Hindlimb muscle (tissue), 1 donor: ENCODE measurements around the gene CCDC127. TPM values are rescaled to one million over a fixed set of nuclear protein-coding genes. Genes with fewer than 3 reads are reported as not detected.
"Not testable (repeated sequence)": the region's sequence is repeated elsewhere in the genome, so short reads cannot be mapped to it uniquely, and the experiment has no call there.

Source experiments
- DNase-seq: peaks from one replicate; pipeline ENCODE4 v3.0.0-alpha.2; 2013
- polyA plus RNA-seq: library from polyadenylated mRNA; unstranded; fragments of 120-200 nt; gene quantifications from one replicate; pipeline ENCODE4 v1.2.1, GENCODE V29; 2013; ENCODE audit not compliant: insufficient read length

Gene CCDC127
- polyA plus RNA-seq, 1 donor: 9.9 TPM

- DNase-seq: not testable (repeated sequence)
Measured at GRCh38 chr5:233426-233825, 15.5 kb upstream of the CCDC127 start.

DNA sequence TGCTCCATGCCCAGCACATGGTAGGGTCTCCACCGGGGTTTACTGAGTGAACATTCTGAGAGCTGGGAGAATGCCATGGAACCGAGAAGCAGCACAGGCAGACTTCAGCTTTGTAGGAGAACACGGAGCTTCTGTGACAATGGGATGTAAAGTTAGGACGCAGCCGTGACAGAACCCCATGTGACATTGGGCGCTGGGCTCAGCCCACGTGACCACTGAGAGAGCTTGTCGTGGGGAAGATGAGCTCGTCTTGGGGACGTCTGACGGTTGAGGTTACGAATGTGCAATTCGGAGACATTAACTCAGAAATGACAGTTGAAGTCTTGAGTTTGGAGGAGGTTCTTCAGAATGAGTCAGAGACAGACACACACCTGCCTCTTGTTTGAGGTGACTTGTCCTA is 13.7 kb upstream of the CCDC127 start:
- DNase-seq: no peak

DNA sequence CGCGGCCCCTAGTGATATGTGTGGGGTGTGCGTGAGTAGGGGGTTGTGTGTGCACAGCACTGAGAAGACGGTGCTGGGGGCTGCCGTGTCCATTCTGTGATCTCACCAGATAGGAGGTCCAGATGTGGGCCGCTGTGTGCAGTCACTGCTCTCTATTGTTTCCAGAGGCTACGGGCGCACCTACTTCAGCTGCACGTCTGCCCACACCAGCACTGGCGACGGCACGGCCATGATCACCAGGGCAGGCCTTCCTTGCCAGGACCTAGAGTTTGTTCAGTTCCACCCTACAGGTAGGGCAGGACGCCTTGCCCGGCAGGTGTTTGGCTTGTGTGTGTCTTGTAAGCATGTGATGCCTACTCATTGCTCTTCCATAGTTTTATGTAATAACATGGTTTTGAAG is 12.8 kb upstream of the CCDC127 start:
- no peak for DNase-seq

- no peak for DNase-seq
Measured at GRCh38 chr5:228886-229285, 10.9 kb upstream of the CCDC127 start.

DNA sequence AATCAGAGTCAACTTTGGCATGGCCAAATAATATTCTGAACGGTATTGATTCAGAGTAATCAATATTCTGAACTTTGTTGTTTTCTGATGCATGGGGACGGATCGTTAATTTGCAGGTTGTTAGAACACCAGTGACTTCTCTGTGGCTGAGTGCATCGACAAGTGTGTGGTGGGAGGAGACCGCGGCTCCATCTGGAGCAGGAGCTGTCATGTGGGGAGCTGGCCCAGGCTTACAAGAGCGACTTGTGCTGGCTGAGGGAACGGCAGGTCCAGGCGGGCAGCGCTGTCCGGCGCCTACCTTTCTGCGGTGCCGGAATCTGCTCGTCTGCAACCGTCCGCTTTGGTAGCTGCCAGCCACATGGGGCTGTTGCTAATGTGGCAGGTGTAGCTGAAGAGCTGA is 9.4 kb upstream of the CCDC127 start:
- not testable (repeated sequence) for DNase-seq

GRCh38 chr5:225334-225733 is 7.4 kb upstream of the CCDC127 start:
- no peak for DNase-seq

DNA sequence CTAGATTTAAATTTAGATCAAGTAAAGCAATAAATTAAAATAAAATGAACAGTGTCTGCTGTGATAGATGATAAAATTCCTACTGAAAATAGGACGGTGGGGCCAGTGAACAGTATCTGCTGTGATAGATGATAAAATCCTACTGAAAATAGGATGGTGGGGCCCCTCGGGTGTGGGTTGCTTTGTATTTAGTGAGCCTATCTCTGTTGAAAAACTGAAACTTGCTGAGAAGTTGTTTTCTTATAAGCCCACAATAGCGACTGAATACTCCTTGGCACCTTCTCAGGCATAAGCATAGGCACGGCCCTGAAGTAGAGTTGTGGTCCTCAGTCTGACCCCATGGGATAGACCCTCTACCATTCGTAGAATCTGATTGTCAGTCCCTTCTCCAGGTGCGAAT is 5.8 kb upstream of the CCDC127 start:
- no peak for DNase-seq

GRCh38 chr5:222951-223715 is 5.2 kb upstream of the CCDC127 start:
- not testable (repeated sequence) for DNase-seq

DNA sequence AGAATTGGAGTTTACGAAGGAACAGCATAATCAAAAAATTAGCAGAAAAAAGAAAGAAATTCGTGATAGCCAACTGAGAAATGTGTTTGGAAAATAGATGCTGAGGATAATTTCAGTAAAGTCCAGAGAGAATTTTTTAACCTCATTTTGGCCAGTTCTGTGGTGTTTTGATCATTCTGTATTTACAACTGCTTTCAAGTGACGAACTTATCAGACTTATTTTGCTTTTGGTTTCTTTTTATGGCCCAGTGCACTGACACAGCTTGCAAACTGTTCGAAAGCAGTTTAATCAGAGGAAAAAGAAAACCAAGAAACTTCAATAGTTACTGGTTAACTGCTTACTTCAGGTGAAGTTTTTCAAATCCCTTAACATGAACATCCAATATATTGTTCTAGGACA is 2.0 kb upstream of the CCDC127 start:
- DNase-seq: no peak

DNA sequence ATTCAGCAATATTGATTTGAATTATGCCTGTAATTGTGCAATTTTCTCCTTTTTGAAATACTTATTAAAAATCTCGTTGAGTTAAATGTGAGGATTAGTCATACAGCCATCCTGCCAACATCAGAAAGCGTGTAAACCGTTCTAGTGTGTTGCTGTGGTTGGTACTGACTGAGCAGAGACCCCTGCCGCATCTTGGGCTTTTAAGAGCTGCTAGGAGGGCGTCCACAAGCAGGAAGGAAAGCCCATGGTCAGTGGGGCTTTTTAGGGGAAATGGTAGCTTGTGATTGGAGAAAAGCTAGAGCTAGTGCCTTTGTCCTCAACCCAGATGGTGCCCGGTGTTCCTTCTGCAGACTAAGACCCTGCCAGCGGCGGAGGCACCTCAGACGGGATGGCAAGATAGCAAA is 1.5 kb upstream of the CCDC127 start:
- no peak for DNase-seq

DNA sequence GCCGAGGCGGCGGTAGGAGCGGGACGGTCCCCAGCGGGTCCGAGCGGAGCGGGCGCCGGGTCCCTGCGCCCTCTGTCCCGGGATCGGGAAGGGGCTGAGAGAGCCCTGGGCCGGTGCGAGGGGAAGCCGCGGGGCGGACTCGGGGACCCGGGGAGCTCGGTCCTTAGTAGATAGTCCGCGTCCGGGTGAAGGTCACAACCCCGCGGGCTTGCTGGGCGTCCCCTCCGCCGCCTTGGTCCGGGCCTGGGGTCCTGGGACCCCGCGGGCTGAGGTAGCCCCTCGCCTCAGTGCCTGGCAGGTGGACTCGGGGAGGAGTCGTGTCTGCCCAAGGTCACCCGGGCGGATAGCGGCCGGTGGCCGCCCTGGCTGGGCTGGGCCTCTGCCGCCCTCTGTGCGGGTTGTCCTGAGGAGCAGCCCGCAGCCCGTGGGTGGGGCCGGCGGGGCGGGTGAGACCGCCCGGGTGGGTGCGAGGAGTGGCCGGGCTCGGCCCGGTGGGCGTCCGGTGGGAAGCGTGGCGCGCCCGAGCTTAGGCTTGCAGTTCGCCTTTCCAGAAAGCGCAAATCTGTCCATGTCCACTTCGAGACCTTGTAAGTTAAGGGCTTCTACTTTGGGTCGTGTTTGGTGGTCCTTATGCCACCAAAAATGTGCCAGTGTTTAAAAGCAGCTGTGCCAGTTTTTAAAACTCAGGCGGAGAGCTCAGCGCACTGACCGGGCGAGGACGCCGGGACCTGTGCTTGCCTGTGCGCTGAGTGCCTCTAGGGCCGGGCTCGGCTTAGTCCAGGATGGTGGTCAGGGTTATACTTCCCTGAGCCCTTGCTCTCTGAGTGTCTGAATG is 721 bp upstream of the CCDC127 start:
- DNase-seq: peak; percentile 29

- not testable (repeated sequence) for DNase-seq
Measured at GRCh38 chr5:216076-216475, 1.9 kb downstream of the CCDC127 start.

GRCh38 chr5:215256-215655 is 2.7 kb downstream of the CCDC127 start:
- DNase-seq: not testable (repeated sequence)

- DNase-seq: no peak
Measured at GRCh38 chr5:213803-214395, 4.1 kb downstream of the CCDC127 start.

- no peak for DNase-seq
Measured at GRCh38 chr5:208449-209114, 9.4 kb downstream of the CCDC127 start.

DNA sequence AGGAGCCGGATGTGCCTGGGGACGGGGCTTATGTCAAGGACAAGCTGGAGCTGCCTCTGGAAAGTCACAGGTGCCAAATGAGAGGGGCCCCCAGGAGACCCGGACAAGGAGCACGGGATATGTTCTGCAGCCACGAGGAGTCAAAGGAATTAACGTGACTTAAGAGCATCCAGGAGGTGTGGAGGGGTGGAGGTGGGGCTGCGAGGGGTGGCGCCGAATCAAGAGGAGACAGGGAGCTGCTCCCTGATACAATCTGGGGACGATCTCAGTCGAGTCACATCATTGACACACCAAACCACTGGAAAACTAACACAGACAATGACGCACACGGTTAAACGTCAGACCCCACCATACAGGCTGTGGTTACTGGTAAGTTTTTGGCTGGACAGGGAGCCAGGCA is 10.4 kb downstream of the CCDC127 start:
- no peak for DNase-seq

DNA sequence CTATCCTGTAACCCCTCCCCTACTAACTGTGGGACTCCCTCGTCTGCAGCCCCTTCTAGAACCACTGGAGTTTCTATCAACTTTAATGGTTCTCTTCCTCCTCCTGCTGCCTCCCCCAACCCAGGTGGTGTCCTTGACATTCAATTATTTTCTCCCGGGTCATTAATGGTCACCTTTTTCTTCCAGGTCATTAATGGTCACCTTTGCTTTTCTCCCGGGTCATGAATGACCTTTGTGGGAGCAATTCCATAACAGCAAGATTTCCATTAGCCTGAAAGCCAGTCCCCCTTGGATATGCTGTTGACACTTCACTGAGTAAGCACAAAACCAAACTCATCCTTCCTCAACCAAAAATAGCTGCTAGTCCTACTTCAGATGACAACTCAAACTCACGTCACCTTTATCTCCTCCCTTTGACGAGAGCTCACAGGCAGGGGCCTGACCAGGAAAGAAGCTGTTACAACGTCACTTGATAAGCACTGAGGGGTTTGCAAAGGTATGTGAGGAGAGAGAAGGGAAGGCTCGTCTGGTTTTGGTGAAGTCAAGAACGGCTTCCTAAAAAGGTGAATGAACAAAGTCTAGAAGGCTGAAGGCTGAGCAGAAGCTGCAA is 10.9 kb downstream of the CCDC127 start:
- DNase-seq: no peak

GRCh38 chr5:206406-206805 is 11.5 kb downstream of the CCDC127 start:
- no peak for DNase-seq

DNA sequence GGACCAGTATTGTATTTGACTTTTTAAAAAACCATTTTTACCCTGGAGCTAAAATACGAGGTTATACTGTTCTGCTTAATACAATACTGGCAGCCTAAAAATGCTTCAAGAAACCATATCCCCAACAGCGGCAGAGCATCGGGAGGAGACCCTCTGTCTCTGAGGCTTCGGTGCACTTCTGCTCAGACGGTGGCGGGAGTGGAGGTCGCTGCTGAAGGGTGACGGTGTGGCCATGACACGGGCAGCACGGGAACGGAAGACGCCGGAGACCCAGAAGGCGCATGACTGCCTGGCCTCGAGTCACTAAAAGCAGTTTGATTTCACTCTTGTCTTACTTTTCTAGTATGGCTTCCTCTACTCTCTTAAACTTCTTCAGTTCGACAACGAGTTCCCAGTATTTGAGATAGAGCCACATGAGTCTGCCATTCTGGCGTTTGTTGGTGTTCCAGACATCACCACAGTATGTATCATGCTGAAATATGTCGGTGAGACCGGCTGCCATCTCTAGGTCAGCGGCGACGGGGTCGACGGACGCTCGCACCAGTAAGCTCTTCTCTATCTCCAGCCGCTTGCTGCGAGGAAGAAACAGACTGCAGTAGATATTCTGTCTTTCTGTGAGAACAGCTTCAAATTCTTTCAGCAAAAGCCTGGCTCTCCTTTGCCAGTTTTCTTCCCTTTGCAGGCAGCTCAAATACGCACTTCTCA is 12.8 kb downstream of the CCDC127 start:
- DNase-seq: no peak

DNA sequence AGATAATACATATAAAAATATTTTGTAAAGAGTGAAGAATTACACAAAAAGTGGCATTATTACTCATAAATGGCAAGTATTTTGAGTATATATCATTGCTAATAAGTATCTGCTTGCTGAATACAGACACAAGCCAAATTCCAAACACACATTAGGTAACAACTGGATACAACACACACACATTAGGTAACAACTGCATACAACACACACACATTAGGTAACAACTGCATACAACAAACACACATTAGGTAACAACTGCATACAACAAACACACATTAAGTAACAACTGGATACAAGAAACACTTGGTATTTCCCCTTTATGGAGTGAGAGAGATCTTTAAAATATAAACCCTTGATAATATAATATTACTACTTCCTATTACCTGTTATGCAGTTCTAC is 13.5 kb downstream of the CCDC127 start:
- no peak for DNase-seq

DNA sequence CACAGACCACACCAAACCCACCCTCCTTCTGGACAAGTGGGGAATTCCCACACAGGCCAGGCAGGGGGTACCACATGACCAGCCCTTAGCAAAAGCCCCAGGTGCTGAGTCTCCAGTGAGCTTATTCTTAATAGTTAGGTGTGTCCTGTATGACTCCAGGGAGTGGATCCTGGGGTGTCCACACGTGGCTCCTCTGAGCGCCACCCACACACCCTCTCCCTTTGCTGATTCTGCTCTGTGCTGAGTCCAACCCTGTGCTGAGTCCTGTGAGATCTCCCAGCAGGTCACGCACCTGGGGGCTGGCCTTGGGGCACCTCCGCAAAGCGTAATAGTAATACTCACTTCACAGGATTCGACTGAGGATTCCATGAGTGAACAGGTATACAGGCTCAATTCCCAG is 14.0 kb downstream of the CCDC127 start:
- no peak for DNase-seq
